Eye (tissue), 1 donor: ENCODE measurements around the gene DTX3.
"Not testable (repeated sequence)": the region's sequence is repeated elsewhere in the genome, so short reads cannot be mapped to it uniquely, and the experiment has no call there.

ENCODE experiments used
- DNase-seq: peaks from one replicate; pipeline ENCODE4 v3.0.0-alpha.2; 2015

DTX3 gene

DNA sequence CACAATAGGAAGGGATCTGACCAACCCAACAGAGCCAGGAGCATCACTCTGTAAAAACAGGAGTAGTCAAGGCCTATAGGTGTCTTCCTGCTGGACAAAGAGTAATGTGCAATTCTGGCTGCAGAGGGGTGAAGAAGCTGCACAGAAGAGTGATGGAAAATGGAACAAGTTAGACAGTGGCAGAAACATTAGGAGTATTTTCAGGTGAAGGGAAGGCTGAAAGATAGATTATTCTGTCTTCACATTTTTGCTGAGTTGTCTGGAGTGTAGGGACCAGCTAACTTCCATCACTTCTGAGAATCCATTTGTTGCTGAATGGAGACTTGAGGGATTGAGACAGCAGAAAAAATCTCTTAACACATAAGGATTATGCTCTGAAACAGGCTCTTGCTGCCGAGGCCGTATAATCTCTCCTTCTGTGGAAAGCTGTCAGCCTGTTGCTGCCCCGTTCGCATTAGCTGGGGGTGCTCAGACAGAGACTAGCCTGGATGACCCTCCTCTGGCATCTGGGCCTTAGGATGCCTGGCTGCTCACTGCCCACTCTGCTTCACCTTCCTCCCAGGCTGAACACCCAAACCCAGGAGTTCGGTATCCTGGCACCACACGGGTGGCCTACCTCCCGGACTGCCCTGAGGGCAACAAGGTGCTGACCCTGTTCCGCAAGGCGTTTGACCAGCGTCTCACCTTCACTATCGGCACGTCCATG is 3.5 kb downstream of the DTX3 start:
- DNase-seq = no peak

- DNase-seq = no peak
These were observed 4.6 kb downstream of the DTX3 start for GRCh38 chr12:57609101-57609780.

GRCh38 chr12:57609781-57610553 is 5.3 kb downstream of the DTX3 start:
- no peak for DNase-seq

DNA sequence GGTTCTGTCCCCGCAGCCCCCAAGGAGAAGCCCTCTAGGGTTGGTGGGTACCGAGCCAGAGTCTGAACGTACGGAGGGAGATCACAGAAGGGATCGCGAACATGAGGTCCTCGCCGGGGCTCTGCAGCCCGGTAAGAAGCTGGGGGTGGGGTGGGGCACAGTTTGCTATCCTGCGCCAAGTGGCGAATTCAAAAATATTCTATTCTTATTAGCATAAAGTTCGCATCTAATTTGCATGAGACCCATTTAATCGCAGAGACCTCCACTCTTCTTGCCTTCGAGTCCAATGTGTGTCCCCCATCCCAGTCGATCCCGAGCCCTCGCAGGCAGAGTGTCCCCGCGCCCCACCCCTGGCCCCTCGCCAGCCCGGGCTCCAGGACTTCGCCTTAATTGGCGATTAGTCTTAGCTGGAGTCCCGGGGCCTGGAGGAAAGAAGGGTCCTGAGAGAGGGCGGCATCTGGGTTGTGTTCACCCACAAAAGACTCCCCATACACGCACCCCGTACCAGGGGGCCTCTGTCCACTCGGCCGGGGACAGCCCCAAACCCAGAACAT is 6.0 kb downstream of the DTX3 start:
- peak; percentile 79 for DNase-seq

GRCh38 chr12:57611108-57611826 is 6.6 kb downstream of the DTX3 start, which contains the start of gene ARHGEF25:
TSS of gene ARHGEF25 (plus strand) at chr12:57611435. CDS start at chr12:57611895, 460 bp downstream.
- DNase-seq = peak; percentile 89

- peak; percentile 42 for DNase-seq
These were observed 7.4 kb downstream of the DTX3 start for GRCh38 chr12:57611827-57612710.

DNA sequence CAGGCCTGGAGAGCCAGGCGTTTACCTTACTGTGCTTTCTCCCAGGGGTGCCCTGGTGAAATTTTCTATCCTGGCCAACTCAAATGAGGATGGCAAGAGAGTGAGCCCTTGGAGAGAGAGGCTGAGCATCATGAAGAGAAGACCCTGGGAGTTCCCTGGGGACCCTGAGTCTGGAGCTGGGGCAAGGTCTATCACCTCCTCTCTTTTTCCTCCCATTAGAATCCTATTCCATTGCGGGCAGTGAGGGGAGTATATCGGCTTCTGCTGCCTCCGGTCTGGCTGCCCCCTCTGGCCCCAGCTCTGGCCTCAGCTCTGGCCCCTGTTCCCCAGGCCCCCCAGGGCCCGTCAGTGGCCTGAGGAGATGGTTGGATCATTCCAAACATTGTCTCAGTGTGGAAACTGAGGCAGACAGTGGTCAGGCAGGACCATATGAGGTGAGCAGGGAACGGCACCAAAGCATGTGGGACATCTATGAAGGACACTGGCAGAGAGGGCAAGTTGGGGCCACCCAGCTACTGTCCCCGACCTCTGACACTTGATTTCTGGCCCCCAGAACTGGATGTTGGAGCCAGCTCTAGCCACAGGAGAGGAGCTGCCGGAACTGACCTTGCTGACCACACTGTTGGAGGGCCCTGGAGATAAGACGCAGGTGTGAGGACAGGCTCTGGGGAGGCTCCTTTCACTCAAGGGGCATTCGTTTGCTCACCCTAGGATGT is 8.2 kb downstream of the DTX3 start:
- DNase-seq = no peak

DNA sequence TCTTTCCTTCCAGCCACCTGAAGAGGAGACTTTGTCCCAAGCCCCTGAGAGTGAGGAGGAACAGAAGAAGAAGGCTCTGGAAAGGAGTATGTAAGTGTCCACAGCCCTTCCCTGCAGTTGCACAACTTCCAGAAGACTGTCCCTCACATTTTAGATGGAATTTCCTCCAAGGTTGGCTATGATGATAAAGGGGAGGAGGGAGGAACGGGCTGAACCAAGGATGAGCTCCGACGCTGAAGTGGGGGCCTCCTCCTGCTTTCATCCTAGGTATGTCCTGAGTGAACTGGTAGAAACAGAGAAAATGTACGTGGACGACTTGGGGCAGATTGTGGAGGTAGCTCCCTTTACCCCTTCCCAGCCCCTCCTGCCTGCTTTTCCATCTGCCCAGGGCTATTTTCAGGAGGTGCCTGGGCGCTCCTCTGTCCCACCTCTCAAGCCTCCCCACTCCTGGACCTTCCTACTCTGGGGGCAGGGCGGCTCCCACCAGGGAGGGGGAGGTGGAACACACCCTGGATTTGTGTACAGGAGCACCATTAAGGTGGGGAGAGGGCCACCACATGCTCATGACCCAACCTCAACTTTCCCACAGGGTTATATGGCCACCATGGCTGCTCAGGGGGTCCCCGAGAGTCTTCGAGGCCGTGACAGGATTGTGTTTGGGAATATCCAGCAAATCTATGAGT is 8.9 kb downstream of the DTX3 start:
- no peak for DNase-seq

DNA sequence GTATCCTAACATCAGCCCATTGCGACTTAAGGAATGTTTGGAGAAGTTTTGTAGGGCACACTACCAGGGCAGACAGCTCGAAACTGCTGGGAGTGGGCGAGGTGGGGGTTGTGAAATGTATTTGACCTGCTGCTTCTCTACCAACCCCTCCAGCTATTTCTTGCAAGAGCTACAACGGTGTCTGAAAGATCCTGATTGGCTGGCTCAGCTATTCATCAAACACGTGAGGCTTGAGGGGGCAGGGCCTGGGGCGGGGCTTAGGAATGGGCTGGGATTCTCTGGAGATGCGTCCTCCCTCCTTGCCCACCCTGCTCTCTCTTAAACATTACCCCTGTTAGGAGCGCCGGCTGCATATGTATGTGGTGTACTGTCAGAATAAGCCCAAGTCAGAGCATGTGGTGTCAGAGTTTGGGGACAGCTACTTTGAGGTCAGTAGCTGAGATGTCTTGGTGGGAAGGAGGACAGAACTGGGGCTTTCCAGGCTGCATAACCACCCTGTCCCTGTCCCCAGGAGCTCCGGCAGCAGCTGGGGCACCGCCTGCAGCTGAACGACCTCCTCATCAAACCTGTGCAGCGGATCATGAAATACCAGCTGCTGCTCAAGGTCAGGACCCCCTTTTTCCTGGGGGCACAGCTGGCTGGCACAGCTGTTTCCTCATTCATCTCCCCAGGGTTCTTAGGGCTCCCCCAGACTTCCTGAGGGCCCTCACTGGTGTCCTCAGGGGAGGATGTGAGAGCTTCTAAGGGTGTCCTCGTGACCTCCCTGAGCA is 9.7 kb downstream of the DTX3 start:
- DNase-seq = peak; percentile 51

GRCh38 chr12:57614948-57615500 is 10.4 kb downstream of the DTX3 start:
- DNase-seq = no peak

GRCh38 chr12:57615637-57616036 is 11.0 kb downstream of the DTX3 start:
- no peak for DNase-seq

DNA sequence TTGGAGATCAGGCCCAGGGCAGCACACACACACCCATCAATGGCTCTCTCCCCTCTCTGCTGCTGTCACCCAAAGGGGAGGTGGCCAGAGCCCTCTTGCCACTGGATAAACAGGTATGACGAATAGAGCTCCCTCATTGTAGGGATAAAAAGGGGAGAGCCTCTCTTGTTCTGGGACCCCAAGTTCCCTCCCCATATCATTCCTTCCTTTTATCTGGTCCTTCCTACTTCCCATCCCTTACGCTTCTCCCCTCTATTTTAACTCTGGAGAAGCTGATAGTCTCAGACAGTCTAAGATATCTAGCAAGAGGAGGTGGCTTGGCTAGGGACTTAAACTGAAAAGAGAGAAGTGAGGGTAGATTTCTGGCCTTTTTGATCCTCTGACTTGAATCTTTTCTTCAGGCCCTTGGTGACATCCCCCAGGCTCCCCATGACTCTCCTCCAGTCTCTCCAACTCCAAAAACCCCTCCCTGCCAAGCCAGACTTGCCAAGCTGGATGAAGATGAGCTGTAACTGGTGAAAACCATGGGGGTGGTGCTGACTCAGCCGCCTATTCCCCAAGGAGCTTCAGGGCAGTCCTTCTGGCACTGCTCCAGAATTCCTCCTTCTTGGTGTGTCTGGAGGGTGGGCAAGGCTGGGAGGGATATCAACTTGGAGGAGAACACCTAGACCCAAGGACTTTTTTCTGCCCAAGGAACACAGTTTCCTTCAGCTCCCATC is 11.9 kb downstream of the DTX3 start:
- DNase-seq = no peak

- no peak for DNase-seq
These were observed 13.3 kb downstream of the DTX3 start for GRCh38 chr12:57617942-57618341.

DNA sequence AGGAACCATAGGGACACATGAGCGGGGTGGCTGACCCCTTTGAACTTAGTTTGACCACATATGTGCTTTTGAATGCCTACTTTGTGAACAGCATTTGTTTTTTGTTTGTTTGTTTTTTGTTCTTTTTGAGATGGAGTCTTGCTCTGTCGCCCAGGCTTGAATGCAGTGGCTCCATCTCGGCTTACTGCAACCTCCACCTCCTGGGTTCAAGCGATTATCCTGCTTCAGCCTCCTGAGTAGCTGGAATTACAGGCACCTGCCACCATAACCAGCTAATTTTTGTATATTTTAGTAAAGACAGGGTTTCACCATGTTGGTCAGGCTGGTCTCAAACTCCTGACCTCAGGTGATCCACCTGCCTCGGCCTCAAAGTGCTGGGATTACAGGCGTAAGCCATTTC is 13.8 kb downstream of the DTX3 start:
- not testable (repeated sequence) for DNase-seq

- DNase-seq = no peak
These were observed 14.4 kb downstream of the DTX3 start for GRCh38 chr12:57618966-57619433.

- peak; percentile 44 for DNase-seq
These were observed 15.0 kb downstream of the DTX3 start for GRCh38 chr12:57619434-57620244.

GRCh38 chr12:57620245-57620935 is 15.8 kb downstream of the DTX3 start:
- DNase-seq = no peak
